NCI-H2081 treated with DMSO at 0.1 percent for 48 hours (cell line): ENCODE results near the gene PCDHGA10.
"Not testable (repeated sequence)": the region's sequence is repeated elsewhere in the genome, so short reads cannot be mapped to it uniquely, and the experiment has no call there.

Experiments used
- DNase-seq: peaks from one replicate; lab custom pipeline; 2025; lab: John Stamatoyannopoulos, UW

Gene PCDHGA10

DNA sequence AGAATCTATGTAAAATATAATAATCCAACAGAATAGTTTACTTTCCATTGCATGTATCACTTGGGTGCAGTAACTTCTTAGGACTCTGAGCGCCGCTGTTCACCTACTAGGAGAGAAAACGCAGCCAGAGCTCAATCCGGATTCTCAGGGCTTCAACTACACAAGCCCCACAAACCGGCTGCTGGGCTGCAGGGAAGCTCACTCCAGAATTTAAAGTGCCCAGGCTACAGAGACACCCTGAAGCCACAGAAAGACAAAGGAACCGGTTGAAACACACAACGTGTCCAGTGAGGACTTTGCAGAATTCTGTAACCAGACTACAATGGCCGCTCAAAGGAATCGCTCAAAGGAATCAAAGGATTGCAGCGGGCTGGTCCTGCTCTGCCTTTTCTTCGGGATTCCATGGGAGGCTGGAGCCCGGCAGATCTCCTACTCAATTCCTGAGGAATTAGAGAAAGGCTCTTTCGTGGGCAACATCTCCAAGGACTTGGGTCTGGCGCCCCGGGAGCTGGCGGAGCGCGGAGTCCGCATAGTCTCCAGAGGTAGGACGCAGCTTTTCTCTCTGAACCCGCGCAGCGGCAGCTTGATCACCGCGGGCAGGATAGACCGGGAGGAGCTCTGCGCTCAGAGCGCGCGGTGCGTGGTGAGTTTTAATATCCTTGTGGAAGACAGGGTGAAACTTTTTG is at the start of gene PCDHGA10:
Gene PCDHGA10 (plus strand): TSS at position 134 of the 686 bp plus-strand sequence. CDS start 189 bp downstream, at position 323.
- DNase-seq, result no peak

DNA sequence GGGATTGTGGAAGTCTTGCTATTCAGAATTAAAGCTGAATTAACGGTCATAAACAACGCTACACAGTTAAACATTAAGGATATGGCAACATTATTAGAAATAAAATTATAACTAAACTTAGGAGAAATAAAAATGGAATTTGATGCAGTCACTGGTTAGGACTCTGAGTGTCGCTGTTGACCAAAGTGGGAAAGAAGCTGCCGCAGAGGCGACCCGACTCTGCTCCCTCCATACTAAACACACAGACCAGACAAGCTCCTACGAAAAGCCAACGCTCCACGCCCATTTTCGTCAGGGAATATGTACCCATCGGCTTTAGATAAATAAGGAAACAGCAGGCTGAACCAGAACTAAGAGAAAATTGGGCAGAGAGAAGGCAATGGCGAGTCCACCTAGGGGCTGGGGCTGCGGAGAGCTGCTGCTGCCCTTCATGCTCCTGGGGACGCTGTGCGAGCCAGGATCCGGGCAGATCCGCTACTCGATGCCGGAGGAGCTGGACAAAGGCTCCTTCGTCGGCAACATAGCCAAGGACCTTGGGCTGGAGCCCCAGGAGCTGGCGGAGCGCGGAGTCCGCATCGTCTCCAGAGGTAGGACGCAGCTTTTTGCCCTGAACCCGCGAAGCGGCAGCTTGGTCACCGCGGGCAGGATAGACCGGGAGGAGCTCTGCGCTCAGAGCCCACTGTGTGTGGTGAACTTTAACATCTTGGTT is 48.7 kb upstream of the PCDHGA10 start, which contains the start of gene PCDHGA5:
Gene PCDHGA5 (plus strand): TSS at position 211 of the 709 bp plus-strand sequence. CDS start 169 bp downstream, at position 380.
- no peak for DNase-seq

DNA sequence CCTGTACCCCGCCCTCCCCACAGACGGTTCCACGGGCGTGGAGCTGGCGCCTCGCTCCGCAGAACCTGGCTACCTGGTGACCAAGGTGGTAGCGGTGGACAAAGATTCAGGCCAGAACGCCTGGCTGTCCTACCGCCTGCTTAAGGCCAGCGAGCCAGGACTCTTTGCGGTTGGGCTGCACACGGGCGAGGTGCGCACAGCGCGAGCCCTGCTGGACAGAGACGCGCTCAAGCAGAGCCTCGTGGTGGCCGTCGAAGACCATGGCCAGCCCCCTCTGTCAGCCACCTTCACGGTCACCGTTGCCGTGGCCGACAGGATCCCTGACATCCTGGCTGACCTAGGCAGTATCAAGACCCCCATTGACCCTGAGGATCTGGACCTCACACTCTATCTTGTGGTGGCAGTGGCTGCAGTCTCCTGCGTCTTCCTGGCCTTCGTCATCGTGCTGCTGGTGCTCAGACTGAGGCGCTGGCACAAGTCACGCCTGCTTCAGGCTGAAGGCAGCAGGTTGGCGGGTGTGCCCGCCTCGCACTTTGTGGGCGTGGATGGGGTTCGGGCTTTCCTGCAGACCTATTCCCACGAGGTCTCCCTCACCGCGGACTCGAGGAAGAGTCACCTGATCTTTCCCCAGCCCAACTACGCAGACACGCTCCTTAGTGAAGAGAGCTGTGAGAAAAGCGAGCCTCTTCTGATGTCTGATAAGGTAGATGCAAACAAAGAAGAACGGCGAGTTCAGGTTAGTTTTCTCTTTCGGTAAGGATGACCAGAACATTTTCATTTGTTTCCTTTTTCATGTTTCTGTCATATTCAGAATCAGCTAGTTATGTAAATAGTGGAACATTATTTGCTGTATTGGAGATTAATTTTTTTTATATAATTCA is 46.5 kb upstream of the PCDHGA10 start:
- DNase-seq, result no peak

DNA sequence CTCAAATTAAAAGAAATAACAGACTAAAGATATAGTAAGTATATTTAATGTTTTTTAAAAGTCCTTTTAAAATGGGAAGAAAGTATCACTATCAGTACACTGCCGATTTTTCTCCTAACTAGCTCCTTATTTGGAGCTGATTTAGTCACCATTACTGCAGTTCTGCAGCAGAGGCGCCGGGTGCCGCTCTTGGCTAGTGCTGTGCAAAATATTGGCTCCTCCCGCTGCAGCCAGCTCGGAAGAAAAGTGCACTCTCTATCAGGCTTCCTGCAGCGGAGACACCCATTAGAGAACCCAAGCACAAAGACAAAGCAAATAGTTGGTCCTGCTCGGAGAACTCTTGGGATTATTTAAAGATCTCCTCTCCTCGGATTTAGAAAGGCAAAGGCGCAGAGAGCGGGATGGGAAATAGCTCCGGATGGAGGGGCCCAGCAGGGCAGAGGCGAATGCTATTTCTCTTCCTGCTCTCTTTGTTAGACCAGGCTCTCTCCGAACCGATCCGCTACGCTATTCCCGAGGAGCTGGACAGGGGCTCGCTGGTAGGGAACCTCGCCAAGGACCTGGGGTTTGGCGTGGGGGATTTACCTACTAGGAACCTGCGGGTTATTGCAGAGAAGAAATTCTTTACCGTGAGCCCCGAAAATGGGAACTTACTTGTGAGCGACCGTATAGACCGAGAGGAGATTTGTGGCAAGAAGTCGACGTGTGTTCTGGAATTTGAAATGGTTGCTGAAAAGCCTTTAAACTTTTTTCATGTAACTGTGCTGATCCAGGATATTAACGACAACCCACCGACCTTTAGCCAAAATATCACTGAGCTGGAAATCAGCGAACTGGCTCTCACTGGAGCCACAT is 42.6 kb upstream of the PCDHGA10 start, which contains the start of gene PCDHGB3:
Gene PCDHGB3 (plus strand): TSS at position 249 of the 855 bp plus-strand sequence. CDS start 153 bp downstream, at position 402.
- DNase-seq, result no peak

DNA sequence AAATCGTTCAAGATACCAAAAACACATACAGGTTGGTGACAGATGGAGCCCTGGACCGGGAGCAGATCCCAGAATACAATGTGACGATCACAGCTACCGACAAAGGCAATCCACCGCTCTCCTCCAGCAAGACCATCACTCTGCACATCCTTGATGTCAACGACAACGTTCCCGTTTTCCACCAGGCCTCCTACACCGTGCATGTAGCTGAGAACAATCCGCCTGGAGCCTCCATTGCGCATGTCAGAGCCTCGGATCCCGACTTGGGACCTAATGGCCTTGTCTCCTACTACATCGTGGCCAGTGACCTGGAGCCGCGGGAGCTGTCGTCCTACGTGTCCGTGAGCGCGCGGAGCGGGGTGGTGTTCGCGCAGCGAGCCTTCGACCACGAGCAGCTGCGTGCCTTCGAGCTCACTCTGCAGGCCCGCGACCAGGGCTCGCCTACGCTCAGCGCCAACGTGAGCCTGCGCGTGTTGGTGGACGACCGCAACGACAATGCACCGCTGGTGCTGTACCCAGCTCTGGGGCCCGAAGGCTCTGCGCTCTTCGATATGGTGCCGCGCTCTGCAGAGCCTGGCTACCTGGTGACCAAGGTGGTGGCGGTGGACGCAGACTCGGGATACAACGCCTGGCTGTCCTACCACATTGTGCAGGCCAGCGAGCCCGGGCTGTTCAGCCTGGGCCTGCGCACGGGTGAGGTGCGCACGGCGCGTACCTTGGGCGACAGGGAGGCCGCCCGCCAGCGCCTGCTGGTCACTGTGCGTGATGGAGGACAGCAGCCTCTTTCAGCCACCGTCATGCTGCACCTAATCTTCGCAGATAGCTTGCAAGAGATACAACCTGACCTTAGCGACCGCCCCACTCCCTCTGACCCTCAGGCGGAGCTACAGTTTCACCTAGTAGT is 41.0 kb upstream of the PCDHGA10 start:
- no peak for DNase-seq

DNA sequence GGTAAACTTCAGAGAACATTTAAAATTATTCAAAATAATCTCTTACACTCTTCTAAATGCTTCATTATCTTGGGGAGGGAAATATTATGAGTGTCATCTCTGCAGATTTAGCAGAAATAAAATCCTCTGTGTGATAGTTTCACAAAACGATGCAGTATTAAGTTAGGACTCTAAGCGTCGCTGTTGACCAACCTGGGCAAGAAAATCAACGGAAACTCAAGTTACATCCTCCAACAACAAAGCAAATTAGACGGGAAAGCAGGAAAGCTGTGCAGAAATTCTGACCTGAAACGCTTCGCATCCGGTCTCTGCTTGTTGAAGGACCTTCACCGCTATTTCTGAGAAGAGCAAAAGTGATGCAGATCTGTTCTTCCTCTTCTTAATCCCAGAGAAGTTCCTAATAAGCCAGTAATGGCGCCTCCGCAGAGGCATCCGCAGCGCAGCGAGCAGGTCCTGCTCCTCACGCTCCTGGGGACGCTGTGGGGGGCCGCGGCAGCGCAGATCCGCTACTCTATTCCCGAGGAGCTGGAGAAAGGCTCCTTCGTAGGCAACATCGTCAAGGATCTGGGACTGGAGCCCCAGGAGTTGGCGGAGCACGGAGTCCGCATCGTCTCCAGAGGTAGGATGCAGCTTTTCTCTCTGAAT is 39.0 kb upstream of the PCDHGA10 start, which contains the start of gene PCDHGA6:
Gene PCDHGA6 (plus strand): TSS at position 219 of the 645 bp plus-strand sequence. CDS start 193 bp downstream, at position 412.
- no peak for DNase-seq

DNA sequence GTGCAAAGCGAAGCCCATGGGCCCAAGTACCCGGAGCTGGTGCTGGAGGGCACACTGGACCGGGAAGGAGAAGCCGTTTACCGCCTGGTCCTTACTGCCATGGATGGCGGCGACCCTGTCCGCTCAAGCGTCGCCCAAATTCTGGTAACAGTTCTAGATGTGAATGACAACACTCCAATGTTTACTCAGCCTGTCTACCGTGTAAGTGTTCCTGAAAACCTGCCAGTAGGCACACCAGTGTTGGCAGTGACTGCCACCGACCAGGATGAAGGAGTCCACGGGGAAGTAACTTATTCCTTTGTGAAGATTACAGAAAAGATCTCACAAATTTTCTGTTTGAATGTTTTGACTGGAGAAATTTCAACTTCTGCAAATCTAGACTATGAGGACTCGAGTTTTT is 38.2 kb upstream of the PCDHGA10 start:
- no peak for DNase-seq

DNA sequence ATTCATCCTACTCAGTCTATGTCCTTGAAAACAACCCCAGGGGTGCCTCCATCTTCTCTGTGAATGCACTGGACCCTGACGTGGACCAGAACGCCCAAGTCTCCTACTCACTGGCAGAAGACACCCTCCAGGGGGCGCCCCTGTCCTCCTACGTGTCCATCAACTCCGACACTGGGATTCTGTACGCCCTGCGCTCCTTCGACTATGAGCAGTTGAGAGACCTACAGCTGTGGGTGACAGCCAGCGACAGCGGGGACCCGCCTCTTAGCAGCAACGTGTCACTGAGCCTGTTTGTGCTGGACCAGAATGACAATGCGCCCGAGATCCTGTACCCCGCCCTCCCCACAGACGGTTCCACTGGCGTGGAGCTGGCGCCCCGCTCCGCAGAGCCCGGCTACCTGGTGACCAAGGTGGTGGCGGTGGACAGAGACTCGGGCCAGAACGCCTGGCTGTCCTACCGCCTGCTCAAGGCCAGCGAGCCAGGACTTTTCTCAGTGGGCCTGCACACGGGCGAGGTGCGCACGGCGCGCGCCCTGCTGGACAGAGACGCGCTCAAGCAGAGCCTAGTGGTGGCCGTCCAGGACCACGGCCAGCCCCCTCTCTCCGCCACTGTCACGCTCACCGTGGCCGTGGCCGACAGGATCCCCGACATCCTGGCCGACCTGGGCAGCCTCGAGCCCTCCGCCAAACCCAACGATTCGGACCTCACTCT is 37.2 kb upstream of the PCDHGA10 start:
- DNase-seq, result not testable (repeated sequence)

DNA sequence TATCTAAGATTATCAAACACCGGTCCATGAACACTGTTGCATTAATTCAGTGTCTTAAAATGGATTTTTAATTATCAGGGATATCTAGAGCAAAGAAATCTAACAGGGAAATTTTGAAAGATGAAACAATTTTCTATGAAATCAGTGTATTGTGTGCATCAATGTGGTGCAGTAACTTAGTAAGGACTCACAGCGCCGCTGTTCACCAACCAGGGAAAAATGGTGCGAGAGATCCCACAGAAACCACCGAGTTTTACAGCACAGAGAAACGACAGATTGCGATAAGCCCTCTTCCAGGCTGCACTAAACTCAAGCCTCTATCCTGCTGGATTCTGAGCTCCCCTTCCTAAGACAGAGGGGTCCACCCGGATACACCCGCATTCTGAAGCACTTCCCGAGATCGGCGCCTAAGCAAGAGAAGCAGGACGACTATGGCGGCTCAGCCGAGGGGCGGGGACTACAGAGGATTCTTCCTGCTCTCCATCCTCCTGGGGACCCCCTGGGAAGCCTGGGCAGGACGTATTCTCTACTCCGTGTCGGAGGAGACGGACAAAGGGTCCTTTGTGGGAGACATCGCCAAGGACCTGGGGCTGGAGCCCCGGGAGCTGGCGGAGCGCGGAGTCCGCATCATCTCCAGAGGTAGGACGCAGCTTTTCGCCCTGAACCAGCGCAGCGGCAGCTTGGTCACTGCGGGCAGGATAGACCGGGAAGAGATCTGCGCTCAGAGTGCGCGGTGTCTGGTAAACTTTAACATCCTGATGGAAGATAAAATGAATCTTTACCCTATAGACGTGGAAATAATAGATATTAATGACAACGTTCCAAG is 30.1 kb upstream of the PCDHGA10 start, which contains the start of gene PCDHGA7:
Gene PCDHGA7 (plus strand): TSS at position 274 of the 826 bp plus-strand sequence. CDS start 158 bp downstream, at position 432.
- no peak for DNase-seq

DNA sequence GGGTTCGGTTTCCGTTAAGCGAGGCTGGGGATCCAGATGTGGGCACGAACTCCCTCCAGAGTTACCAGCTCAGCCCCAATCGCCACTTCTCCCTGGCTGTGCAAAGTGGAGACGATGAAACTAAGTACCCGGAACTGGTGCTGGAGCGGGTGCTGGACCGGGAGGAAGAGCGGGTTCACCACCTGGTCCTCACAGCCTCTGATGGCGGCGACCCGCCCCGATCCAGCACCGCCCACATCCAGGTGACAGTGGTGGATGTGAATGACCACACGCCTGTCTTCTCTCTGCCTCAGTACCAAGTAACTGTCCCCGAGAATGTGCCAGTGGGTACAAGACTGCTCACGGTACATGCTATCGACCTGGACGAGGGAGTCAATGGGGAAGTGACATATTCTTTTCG is 29.4 kb upstream of the PCDHGA10 start:
- no peak for DNase-seq

DNA sequence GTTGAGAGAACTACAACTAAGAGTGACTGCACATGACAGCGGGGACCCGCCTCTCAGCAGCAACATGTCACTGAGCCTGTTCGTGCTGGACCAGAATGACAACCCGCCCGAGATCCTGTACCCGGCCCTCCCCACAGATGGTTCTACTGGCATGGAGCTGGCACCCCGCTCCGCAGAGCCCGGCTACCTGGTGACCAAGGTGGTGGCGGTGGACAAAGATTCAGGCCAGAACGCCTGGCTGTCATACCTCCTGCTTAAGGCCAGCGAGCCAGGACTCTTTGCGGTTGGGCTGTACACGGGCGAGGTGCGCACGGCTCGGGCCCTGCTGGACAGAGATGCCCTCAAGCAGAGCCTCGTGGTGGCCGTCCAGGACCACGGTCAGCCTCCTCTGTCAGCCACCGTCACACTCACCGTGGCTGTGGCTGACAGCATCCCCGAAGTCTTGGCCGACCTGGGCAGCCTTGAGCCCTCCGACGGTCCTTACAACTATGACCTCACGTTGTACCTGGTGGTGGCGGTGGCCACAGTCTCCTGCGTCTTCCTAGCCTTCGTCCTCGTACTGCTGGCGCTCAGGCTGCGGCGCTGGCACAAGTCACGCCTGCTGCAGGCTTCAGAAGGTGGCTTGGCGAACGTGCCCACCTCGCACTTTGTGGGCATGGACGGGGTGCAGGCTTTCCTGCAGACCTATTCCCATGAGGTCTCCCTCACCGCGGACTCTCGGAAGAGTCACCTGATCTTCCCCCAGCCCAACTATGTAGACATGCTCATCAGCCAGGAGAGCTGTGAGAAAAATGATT is 28.1 kb upstream of the PCDHGA10 start:
- no peak for DNase-seq

DNA sequence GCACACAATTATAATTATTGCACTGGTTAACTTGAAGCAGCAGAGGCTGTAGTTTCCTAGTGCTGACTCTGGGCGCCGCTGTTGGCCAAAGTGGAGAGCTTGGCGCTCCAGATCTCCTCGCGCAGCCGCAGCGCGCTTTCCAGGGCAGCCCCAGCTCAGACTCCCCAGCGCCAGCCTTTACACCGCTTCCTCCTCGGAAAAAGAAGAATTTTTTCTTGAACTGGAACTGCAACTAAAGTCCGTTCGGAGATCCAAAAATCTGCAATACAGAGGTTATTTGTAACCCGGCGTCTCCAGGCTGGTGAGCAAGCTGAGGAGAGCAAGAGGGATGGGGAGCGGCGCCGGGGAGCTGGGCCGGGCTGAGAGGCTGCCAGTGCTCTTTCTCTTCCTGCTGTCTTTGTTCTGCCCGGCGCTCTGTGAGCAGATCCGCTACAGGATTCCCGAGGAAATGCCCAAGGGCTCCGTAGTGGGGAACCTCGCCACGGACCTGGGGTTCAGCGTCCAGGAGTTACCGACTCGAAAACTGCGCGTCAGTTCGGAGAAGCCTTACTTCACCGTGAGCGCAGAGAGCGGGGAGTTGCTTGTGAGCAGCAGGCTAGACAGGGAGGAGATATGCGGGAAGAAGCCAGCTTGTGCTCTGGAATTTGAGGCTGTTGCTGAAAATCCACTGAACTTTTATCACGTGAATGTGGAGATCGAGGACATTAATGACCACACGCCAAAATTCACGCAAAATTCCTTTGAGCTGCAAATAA is 25.1 kb upstream of the PCDHGA10 start, which contains the start of gene PCDHGB4:
Gene PCDHGB4 (plus strand): TSS at position 142 of the 755 bp plus-strand sequence. CDS start 187 bp downstream, at position 329.
- DNase-seq, result not testable (repeated sequence)

DNA sequence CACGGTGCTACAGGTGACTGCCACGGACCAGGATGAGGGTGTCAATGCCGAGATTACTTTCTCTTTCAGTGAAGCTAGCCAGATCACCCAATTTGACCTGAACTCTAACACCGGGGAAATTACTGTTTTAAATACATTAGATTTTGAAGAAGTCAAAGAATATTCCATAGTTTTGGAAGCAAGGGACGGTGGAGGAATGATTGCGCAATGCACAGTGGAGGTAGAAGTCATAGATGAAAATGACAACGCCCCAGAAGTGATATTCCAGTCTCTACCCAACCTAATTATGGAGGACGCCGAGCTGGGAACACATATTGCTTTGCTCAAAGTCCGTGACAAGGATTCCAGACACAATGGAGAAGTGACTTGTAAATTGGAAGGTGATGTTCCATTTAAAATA is 24.1 kb upstream of the PCDHGA10 start:
- no peak for DNase-seq

DNA sequence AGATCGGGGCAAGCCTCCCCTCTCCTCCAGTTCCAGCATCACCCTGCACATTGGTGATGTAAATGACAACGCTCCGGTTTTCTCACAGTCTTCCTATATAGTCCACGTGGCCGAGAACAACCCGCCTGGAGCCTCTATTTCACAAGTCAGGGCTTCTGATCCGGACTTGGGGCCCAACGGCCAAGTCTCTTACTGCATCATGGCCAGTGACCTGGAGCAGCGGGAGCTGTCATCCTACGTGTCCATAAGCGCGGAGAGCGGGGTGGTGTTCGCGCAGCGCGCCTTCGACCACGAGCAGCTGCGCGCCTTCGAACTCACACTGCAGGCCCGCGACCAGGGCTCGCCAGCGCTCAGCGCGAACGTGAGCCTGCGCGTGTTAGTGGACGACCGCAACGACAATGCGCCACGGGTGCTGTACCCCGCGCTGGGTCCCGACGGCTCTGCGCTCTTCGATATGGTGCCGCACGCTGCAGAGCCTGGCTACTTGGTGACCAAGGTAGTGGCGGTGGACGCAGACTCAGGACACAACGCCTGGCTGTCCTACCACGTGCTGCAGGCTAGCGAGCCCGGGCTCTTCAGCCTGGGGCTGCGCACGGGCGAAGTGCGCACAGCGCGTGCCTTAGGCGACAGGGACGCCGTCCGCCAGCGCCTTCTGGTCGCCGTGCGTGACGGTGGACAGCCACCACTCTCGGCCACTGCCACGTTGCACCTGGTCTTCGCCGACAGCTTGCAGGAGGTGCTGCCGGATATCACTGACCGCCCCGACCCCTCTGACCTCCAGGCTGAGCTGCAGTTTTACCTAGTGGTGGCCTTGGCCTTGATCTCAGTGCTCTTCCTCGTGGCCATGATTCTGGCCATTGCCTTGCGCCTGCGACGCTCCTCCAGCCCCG is 23.4 kb upstream of the PCDHGA10 start:
- DNase-seq, result no peak
